Prostate gland (tissue), 2 donors: ENCODE results near the gene HOXB6. TPM values are rescaled to one million over a fixed set of nuclear protein-coding genes. Genes with fewer than 3 reads are reported as not detected.

ENCODE experiments used
- DNase-seq: peaks from one replicate; pipeline ENCODE4 v3.0.0-alpha.2; 2019; ENCODE audit warnings: low spot score
- H3K27ac ChIP-seq, 2 donors: fragments of 200-600 bp; sonication (generic); 2 replicates each; pipeline ENCODE4 v1.5.1; 2017 to 2019
- H3K27me3 ChIP-seq: fragments of 200-600 bp; sonication (generic); replicated peaks from 2 replicates; pipeline ENCODE4 v1.5.1; 2019; ENCODE audit not compliant: insufficient read depth
- H3K36me3 ChIP-seq, 2 donors: fragments of 200-600 bp; sonication (generic); 1 replicate in 1 of 2; 2 replicates in 1 of 2; pipeline versions ENCODE4 v1.5.1 to v1.8.1; 2017 to 2019
- H3K4me1 ChIP-seq: fragments of 200-600 bp; sonication (generic); replicated peaks from 2 replicates; pipeline ENCODE4 v1.5.1; 2019
- H3K4me3 ChIP-seq, 2 donors: fragments of 200-600 bp; sonication (generic); 2 replicates each; pipeline ENCODE4 v1.5.1; 2017 to 2019
- H3K9me3 ChIP-seq: fragments of 200-600 bp; sonication (generic); 2 replicates; pipeline ENCODE4 v1.5.1; 2017
- POLR2A ChIP-seq: fragments of 450-650 bp; IDR thresholded peaks from one replicate; pipeline ENCODE4 v1.6.1; 2016; ENCODE audit warnings: antibody characterized with exemption, mild to moderate bottlenecking
- POLR2AphosphoS5 ChIP-seq: sonication (generic); formaldehyde crosslinking; IDR thresholded peaks from one replicate; pipeline ENCODE4 v1.6.1; 2017; ENCODE audit warnings: antibody characterized with exemption
- WGBS: methylation state at CpG from one replicate; pipeline ENCODE4 v1.1.5; 2018; 5-methylcytosine and 5-hydroxymethylcytosine counted together
- intact Hi-C: fragments of 100-400 bp; cut with DNase I; formaldehyde crosslinking; loops from one replicate; pipeline ENCODE4 v1.14.2; 2022
- total RNA-seq, 2 donors: library from RNA; depleted of rRNA; stranded (reverse); fragments of >200 nt; gene quantifications; one replicate each; pipeline ENCODE4 v1.1.0, GENCODE V29; 2016
- TF ChIP-seq, protein P1 (sequence below), 4 experiments: fragments of 200-600 bp in 2 of 4; fragments of 450-650 bp in 2 of 4; sonication (generic) in 2 of 4; IDR thresholded peaks; 1 replicate in 3 of 4; 2 replicates in 1 of 4; pipeline ENCODE4 v1.5.1; 2016 to 2019; ENCODE audit warnings: antibody characterized with exemption in 4 of 4, mild to moderate bottlenecking in 2 of 4, moderate library complexity in 2 of 4

Gene HOXB6
- total RNA-seq, 2 donors from 2014 or later, result 0.27 to 0.40 TPM

DNA sequence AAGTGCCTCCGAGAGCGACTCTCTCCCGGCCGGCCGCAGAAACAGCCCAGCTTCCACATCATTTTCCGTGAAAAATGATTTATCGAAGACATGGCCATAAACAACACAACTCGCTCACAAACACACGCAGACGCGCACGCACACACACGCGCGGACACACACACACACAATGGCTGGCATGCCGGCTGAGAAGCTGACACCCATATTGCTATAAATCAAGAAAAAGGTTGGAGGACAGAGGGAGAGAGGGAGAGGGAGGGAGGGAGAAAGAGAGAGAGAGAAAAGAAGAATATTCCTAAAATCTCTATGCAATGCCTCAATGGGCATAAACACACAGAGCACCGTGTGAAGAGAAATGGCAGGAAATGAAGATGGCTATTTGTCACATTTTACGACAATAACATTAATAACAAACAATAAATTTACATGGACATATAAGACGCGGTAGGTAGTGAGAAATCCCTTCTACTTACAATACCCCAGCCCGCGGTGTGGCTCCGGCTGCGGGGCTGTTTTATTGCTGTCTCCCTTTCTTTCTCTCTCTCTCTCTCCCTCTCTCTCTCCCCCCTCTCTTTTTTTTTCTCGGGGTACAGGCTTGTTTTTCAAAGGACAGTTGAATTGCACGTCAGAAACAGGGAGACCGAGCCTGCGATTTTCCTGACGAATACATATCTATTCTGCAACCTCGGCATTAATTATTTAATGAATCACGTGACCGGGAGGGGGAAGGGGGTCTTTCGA lies 36.1 kb downstream of the HOXB6 start:
- H3K36me3 ChIP-seq, result no peaks in the 10 kb centered on the region
- peaks cover 6% of the 10 kb centered on the region for H3K27me3 ChIP-seq
- no peaks in the 10 kb centered on the region for H3K9me3 ChIP-seq
- intact Hi-C loops, result no loop called here
- TF ChIP-seq POLR2A, result no peak
- TF ChIP-seq, protein P1, sequence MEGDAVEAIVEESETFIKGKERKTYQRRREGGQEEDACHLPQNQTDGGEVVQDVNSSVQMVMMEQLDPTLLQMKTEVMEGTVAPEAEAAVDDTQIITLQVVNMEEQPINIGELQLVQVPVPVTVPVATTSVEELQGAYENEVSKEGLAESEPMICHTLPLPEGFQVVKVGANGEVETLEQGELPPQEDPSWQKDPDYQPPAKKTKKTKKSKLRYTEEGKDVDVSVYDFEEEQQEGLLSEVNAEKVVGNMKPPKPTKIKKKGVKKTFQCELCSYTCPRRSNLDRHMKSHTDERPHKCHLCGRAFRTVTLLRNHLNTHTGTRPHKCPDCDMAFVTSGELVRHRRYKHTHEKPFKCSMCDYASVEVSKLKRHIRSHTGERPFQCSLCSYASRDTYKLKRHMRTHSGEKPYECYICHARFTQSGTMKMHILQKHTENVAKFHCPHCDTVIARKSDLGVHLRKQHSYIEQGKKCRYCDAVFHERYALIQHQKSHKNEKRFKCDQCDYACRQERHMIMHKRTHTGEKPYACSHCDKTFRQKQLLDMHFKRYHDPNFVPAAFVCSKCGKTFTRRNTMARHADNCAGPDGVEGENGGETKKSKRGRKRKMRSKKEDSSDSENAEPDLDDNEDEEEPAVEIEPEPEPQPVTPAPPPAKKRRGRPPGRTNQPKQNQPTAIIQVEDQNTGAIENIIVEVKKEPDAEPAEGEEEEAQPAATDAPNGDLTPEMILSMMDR (IDR thresholded peaks at IDR 0.05), result no peak
- TF ChIP-seq POLR2AphosphoS5, result no peak
- 41% methylated on average over 33 of the region's 33 CpGs for WGBS
- no peak overlapping the region for H3K27ac ChIP-seq
- DNase-seq, result no peak
- no peaks in the 10 kb centered on the region for H3K4me1 ChIP-seq
- H3K4me3 ChIP-seq, result no peak overlapping the region

DNA sequence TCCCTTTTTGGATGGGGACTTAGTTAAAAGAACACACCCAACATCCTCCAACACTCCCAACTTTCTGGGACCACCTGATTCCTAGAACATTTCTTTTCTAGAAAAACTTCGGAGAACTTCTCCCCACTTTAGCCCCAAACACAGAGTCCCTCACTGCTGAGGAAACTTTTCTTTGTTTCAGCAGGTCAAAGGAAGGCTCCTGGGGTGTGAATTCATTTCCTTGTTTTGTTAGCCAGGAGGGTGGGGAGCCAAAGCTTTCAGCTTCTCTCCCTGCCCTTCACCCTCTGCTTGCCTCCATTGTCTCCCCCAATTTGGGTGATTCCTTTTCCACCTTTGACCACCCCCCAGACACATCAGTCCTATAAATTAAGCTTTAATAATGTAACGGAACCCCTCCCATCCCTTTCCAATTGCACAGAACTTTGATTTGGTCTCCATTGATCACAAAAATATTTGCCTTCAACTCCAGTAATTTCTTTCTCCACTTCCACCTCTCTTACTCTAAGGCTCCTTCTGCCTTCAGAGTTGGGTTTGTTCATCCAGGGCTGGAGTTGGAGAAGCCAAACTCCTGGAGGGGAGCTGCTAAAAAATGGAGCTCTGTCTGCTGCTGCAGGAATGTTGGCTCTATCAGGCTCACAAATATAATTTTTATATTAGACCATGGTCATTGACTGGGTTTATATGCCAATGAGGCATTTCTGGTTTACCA lies 37.0 kb downstream of the HOXB6 start:
- no peaks in the 10 kb centered on the region for H3K4me1 ChIP-seq
- DNase-seq, result no peak
- peaks cover 6% of the 10 kb centered on the region for H3K27me3 ChIP-seq
- WGBS, result 83% methylated on average over 2 of the region's 2 CpGs
- intact Hi-C loops, result no loop called here
- no peak overlapping the region for H3K27ac ChIP-seq
- H3K36me3 ChIP-seq, result no peaks in the 10 kb centered on the region
- no peaks in the 10 kb centered on the region for H3K9me3 ChIP-seq
- TF ChIP-seq POLR2AphosphoS5 (no peak), POLR2A (no peak)
- TF ChIP-seq, protein P1 (IDR thresholded peaks at IDR 0.05), result no peak
- H3K4me3 ChIP-seq, result no peak overlapping the region

DNA sequence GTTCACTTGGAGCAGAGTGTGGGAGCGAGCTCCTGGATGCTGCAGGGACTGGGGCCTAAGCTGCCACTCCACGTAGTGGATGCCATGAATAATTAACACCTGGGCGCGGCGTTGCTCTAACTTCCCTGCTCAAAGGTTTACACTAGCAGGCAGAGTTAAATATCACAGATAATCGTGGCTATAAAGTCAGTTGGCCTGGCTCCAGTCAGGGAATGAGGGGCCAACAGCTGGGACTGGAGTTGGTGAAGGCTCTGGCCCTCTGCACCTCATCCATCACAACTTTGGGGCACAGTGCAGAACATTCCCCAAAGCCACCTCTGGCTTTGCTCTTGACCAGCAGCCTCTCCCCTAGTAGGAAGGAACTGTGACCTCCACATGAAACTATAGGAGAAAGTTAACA lies 37.6 kb downstream of the HOXB6 start:
- no peaks in the 10 kb centered on the region for H3K9me3 ChIP-seq
- peaks cover 6% of the 10 kb centered on the region for H3K27me3 ChIP-seq
- no peak overlapping the region for H3K27ac ChIP-seq
- intact Hi-C loops, result no loop called here
- H3K4me1 ChIP-seq, result no peaks in the 10 kb centered on the region
- no peak overlapping the region for H3K4me3 ChIP-seq
- H3K36me3 ChIP-seq, result no peaks in the 10 kb centered on the region
- no peak for DNase-seq
- no peak for TF ChIP-seq POLR2AphosphoS5
- no peak for TF ChIP-seq POLR2A
- TF ChIP-seq, protein P1 (IDR thresholded peaks at IDR 0.05), result no peak
- WGBS, result 75% methylated on average over 6 of the region's 6 CpGs

DNA sequence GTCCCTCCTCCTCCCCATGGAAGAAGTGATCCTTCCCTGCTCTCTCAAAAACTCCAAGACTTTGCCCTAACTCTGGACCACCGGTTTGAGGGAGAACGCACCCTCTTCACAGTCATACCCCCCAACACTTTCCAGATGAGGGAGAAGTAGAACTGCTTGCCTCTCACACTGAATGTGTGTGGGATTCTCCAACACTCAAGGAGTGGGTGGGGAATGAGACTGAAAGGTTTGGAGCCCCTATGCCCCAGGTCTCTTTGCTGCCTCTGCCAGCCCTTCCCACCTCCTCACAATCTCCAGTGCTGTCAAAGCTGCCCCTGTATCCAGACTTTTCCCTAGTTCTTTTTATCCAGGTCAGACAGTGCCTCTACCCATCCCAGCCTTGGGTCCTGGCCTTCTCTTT lies 38.1 kb downstream of the HOXB6 start:
- no peaks in the 10 kb centered on the region for H3K9me3 ChIP-seq
- H3K27ac ChIP-seq, result no peak overlapping the region
- H3K4me1 ChIP-seq, result no peaks in the 10 kb centered on the region
- 50% methylated on average over 2 of the region's 2 CpGs for WGBS
- H3K36me3 ChIP-seq, result no peaks in the 10 kb centered on the region
- H3K27me3 ChIP-seq, result peaks cover 6% of the 10 kb centered on the region
- H3K4me3 ChIP-seq, result no peak overlapping the region
- TF ChIP-seq POLR2A (no peak), POLR2AphosphoS5 (no peak)
- TF ChIP-seq, protein P1 (IDR thresholded peaks at IDR 0.05), result no peak
- no peak for DNase-seq
- intact Hi-C loops, result no loop called here
